K562 (cell line): ENCODE results near the gene VWA1. TPM values are rescaled to one million over a fixed set of nuclear protein-coding genes. Genes with fewer than 3 reads are reported as not detected.

Experiments
- ATAC-seq: fragments of 200-7000 bp; cut with Tn5 transposase; 3 replicates; pipeline ENCODE4 v1.9.1; 2020; ENCODE audit warnings: moderate library complexity
- BruUV-seq: library from RNA; stranded (reverse); fragments of 400-500 nt; replicated peaks from 2 replicates; lab custom pipeline; 2021; lab: Mats Ljungman, UMichigan
- CTCF ChIA-PET: fragments of 300-600 bp; formaldehyde crosslinking; extraction: SDS; loops from one replicate; lab custom pipeline; 2021; ENCODE audit warnings: low intra/inter-chr PET ratio; lab: Yijun Ruan, JAX
- POLR2A ChIA-PET: fragments of 300-600, 350-650 bp; sonication (Branson Sonifier 250); formaldehyde crosslinking; extraction: SDS; loops from one replicate; lab custom pipeline; 2021; ENCODE audit warnings: antibody characterized with exemption, inconsistent platforms; lab: Yijun Ruan, JAX
- DNase-seq, 4 experiments: peaks; one replicate each; pipeline versions ENCODE4 v3.0.0 to v3.0.0-alpha.2; 2011 to 2018; ENCODE audit warnings: low spot score in 3 of 4, mixed read lengths in 3 of 4; ENCODE audit errors: extremely low read depth in 1 of 4
- FAIRE-seq: peaks from 2 replicates; lab custom pipeline; 2011; peaks lifted over from hg19 to GRCh38; lab: Jason Lieb, UNC
- H2AFZ ChIP-seq: 2 replicates; pipeline ENCODE4 v1.6.0; 2011; ENCODE audit warnings: low read depth, low read length, control low read depth, inconsistent platforms
- H3K27ac ChIP-seq: fragments of 200-600 bp; 3 replicates; pipeline ENCODE4 v1.8.0; 2011; ENCODE audit warnings: low read depth, mild to moderate bottlenecking, control low read depth, inconsistent platforms, low read length, moderate library complexity, mixed read lengths; ENCODE audit errors: extremely low read depth
- H3K27me3 ChIP-seq, 2 experiments: fragments of 300-600 bp in 1 of 2; 2 replicates in 1 of 2; 3 replicates in 1 of 2; pipeline versions ENCODE4 v1.6.0 to v1.8.0; 2011; ENCODE audit warnings: inconsistent platforms in 2 of 2, low read length in 2 of 2, mild to moderate bottlenecking in 1 of 2, mixed read lengths in 1 of 2, moderate library complexity in 1 of 2; ENCODE audit not compliant: control insufficient read depth in 2 of 2, insufficient read depth in 2 of 2
- H3K36me3 ChIP-seq: fragments of 300-600 bp; 3 replicates; pipeline ENCODE4 v1.8.0; 2011; ENCODE audit warnings: mild to moderate bottlenecking, low read length, inconsistent platforms; ENCODE audit not compliant: control insufficient read depth, insufficient read depth
- H3K4me1 ChIP-seq, 2 experiments: fragments of 200-600 bp in 1 of 2; replicated peaks in 1 of 2; 2 replicates in 1 of 2; 3 replicates in 1 of 2; pipeline versions ENCODE4 v1.5.1 to v1.8.0; 2011; ENCODE audit warnings: inconsistent platforms in 2 of 2, low read length in 2 of 2, mild to moderate bottlenecking in 1 of 2, mixed read lengths in 1 of 2, moderate library complexity in 1 of 2; ENCODE audit not compliant: control insufficient read depth in 2 of 2, insufficient read depth in 2 of 2
- H3K4me2 ChIP-seq: 2 replicates; pipeline ENCODE4 v1.6.1; 2011; ENCODE audit warnings: low read length, control low read depth, inconsistent platforms, mixed read lengths; ENCODE audit not compliant: insufficient read depth
- H3K4me3 ChIP-seq: fragments of 200-600 bp; sonication (generic), shearing (Covaris generic); 2 replicates; pipeline ENCODE4 v1.5.1; 2016; ENCODE audit warnings: control low read depth, inconsistent platforms
- H3K79me2 ChIP-seq: fragments of 200-600 bp; 3 replicates; pipeline ENCODE4 v1.8.0; 2011; ENCODE audit warnings: low read length, inconsistent platforms; ENCODE audit not compliant: control insufficient read depth, insufficient read depth
- H3K9ac ChIP-seq, 2 experiments: 2 replicates each; pipeline versions ENCODE4 v1.6.0 to v1.6.1; 2011; ENCODE audit warnings: low read depth in 2 of 2, low read length in 2 of 2, control low read depth in 1 of 2, inconsistent platforms in 1 of 2, mild to moderate bottlenecking in 1 of 2, mixed read lengths in 1 of 2; ENCODE audit not compliant: insufficient read depth in 1 of 2
- H3K9me1 ChIP-seq: one replicate; pipeline ENCODE4 v1.6.0; 2011; ENCODE audit warnings: inconsistent platforms, mild to moderate bottlenecking, low read length, moderate library complexity; ENCODE audit not compliant: control insufficient read depth, insufficient read depth
- H3K9me3 ChIP-seq: replicated peaks from 2 replicates; pipeline ENCODE4 v1.5.1; 2011; ENCODE audit warnings: low read depth, low read length, inconsistent platforms; ENCODE audit not compliant: control insufficient read depth, insufficient read depth
- H4K20me1 ChIP-seq: replicated peaks from 2 replicates; pipeline ENCODE4 v1.6.1; 2011; ENCODE audit warnings: low read length, inconsistent platforms, mixed read lengths; ENCODE audit not compliant: control insufficient read depth, insufficient read depth
- ATF1 ChIP-seq, 2 experiments: fragments of 450-650 bp in 1 of 2; IDR thresholded peaks; 2 replicates each; pipeline ENCODE4 v1.6.1; 2016; ENCODE audit warnings: missing compliant biosample characterization in 1 of 2, missing genetic modification characterization in 1 of 2
- CTBP1 ChIP-seq: fragments of 450-650 bp; IDR thresholded peaks from 2 replicates; pipeline ENCODE4 v1.6.1; 2016; ENCODE audit warnings: borderline replicate concordance
- HBP1 ChIP-seq: fragments of 450-650 bp; formaldehyde crosslinking; IDR thresholded peaks from 2 replicates; pipeline ENCODE4 v1.4.0; 2022; ENCODE audit warnings: missing genetic modification characterization
- IRF2 ChIP-seq: sonication (generic); formaldehyde crosslinking; IDR thresholded peaks from 2 replicates; pipeline ENCODE4 v1.8.1; 2022; ENCODE audit warnings: mild to moderate bottlenecking, missing genetic modification reagents
- ZBTB40 ChIP-seq, 2 experiments: fragments of 450-650 bp in 1 of 2; sonication (generic) in 1 of 2; formaldehyde crosslinking in 1 of 2; IDR thresholded peaks; 2 replicates each; pipeline versions ENCODE4 v1.7.1 to v1.9.0; 2016 to 2022; ENCODE audit warnings: inconsistent platforms in 1 of 2, mild to moderate bottlenecking in 1 of 2, missing genetic modification reagents in 1 of 2
- ZNF384 ChIP-seq: IDR thresholded peaks from 2 replicates; pipeline ENCODE4 v1.6.1; 2012; ENCODE audit warnings: low read depth, low read length, improper control_type of control experiment
- ZNF77 ChIP-seq: fragments of 250-450 bp; sonication (Bioruptor Pico); IDR thresholded peaks from 2 replicates; pipeline ENCODE4 v1.5.0; 2020
- WGBS: fragments of 100-300 bp; shearing (Covaris generic); methylation state at CpG from one replicate; pipeline ENCODE4 v1.1.6; 2016; ENCODE audit warnings: low coverage, mixed read lengths; ENCODE audit not compliant: insufficient coverage; ENCODE audit errors: missing lambda C conversion rate; 5-methylcytosine and 5-hydroxymethylcytosine counted together
- in situ Hi-C: fragments of 300-500 bp; cut with MboI; formaldehyde crosslinking; loops from 4 replicates; pipeline ENCODE4 v1.15.0; 2018; ENCODE audit warnings: inconsistent platforms, mixed read lengths
- intact Hi-C: fragments of 100-400 bp; cut with micrococcal nuclease; formaldehyde crosslinking; loops from 2 replicates; pipeline ENCODE4 v1.14.2; 2022
- polyA plus RNA-seq, 8 experiments: library from polyadenylated mRNA; depleted of rRNA in 4 of 8; stranded (reverse) in 5 of 8; unstranded in 3 of 8; fragments of >200 nt; fragmentation: Nextera tagmentation in 2 of 8; fragmentation: Illumina TruSeq in 1 of 8; extraction: Ambion mirVana in 2 of 8; extraction: Trizol in 1 of 8; gene quantifications; 2 replicates each; pipeline versions ENCODE4 v1.2.1 to v1.2.3, GENCODE V29; 2011 to 2014; ENCODE audit warnings: inconsistent platforms in 1 of 8, missing spikeins in 1 of 8
- total RNA-seq, 7 experiments: library from RNA; depleted of rRNA in 6 of 7; stranded (reverse); fragments of >200 nt in 6 of 7; fragmentation: Illumina TruSeq in 2 of 7; extraction: Trizol in 2 of 7; gene quantifications; 2 replicates each; pipeline versions ENCODE4 v1.2.1 to v1.2.3, GENCODE V29; 2011 to 2021; ENCODE audit warnings: low replicate concordance in 1 of 7

Gene VWA1
- total and polyA plus RNA-seq, 9 of the 15 experiments (the other 6 are each of a cell fraction or from before 2014, with no cell fraction given) = 0.01 to 6.4 (median 0.85) TPM

- peaks cover 99% of the 10 kb centered on the region for H3K36me3 ChIP-seq
- in situ Hi-C loops = no loop called here
- H3K4me3 ChIP-seq = no peak overlapping the region
- no peak overlapping the region for H2AFZ ChIP-seq
- ATAC-seq (peak; percentile 52), DNase-seq (peak in 2 of 4 experiments; percentile 12 to 59), FAIRE-seq (no peak)
- POLR2A ChIA-PET = interaction anchor here (0.6 to 7.1 kb wide), 6 partner anchors 6 to 46 kb away, joined by 3 to 58 read pairs (median 7); partner anchors contain the start of genes AURKAIP1, CCNL2 and MRPL20
- H3K79me2 ChIP-seq = peaks cover 28% of the 10 kb centered on the region; the same call in 2 of the 3 replicates
- no peaks in the 10 kb centered on the region for H4K20me1 ChIP-seq
- no peaks in the 10 kb centered on the region for H3K9me3 ChIP-seq
- H3K27ac ChIP-seq = no peak overlapping the region
- WGBS = 29% methylated on average over 12 of the region's 12 CpGs
- H3K9ac ChIP-seq = no peak overlapping the region
- intact Hi-C loops = loop anchor here (10.0 kb wide), 1 partner anchor 124 kb away; the partner anchor contains the start of gene ATAD3A
- H3K4me2 ChIP-seq = no peak overlapping the region
- CTCF ChIA-PET = no interaction called here
- H3K27me3 ChIP-seq = no peaks in the 10 kb centered on the region
- H3K9me1 ChIP-seq = no peaks in the 10 kb centered on the region
- peaks cover 6 to 13% of the 10 kb centered on the region in 2 experiments; a peak in 4 of 5 replicates for H3K4me1 ChIP-seq
- no TSS peak for BruUV-seq
- TF ChIP-seq ZNF77 (CRISPR knock-in tag) = no peak
- TF ChIP-seq IRF2 = no peak
- peak; percentile 30; the same call in 1 of the 2 replicates for TF ChIP-seq ZBTB40 (IDR thresholded peaks at IDR 0.05)
- TF ChIP-seq ZBTB40 (CRISPR knock-in tag; IDR thresholded peaks at IDR 0.05) = no peak
- TF ChIP-seq CTBP1 = peak; percentile 15; the same call in 1 of the 2 replicates
- TF ChIP-seq ZNF384 = no peak
- no peak for TF ChIP-seq ATF1 (CRISPR knock-in tag; IDR thresholded peaks at IDR 0.05)
- peak; percentile 33; the same call in 1 of the 2 replicates for TF ChIP-seq ATF1 (tag; IDR thresholded peaks at IDR 0.05)
- TF ChIP-seq HBP1 (CRISPR knock-in tag) = no peak
These were observed 44.8 kb upstream of the VWA1 start for GRCh38 chr1:1390675-1391074.
